Stimulated activated naive CD8-positive, alpha-beta T cell treated with anti-CD3 and anti-CD28 coated beads, Interleukin-15, Interleukin-2, amounts not matched to agents 100 U/mL and 50 U/mL, for 24 hours (primary cell): ENCODE measurements around the gene PTPN14.

Experiments
- ATAC-seq: fragments of 150-1000 bp; cut with Tn5 transposase; one replicate; pipeline ENCODE4 v1.10.0; 2021
- DNase-seq: peaks from one replicate; pipeline ENCODE4 v3.0.0; 2021

PTPN14 gene

DNA sequence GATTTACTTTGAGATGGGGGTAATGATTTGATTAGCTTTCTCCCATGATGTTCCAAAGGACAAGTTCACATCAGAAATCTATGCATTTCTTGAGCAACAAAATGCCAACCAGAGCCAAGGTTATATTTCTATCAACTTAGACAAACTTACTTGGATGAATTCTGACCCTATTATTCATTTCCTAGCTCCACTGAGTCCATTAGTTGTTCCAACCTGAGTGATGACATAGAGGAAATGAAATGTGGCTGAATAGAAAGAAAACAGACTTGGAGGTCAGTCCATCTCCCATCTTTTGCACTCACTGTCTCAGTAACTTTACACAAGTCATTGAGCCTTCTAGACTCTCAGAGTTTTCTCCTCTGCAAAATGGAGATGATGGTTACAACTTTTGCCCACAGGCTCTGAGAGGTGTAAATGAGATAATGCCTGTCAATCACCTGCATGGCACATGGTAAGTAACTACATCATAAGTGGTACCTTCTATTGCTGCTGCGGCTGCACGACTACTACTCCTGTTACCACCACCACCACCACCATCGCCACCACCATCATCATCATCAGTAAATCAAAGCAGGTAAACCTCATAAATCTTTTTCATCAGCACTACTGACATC is 98.2 kb downstream of the PTPN14 start:
- no peak for DNase-seq

DNA sequence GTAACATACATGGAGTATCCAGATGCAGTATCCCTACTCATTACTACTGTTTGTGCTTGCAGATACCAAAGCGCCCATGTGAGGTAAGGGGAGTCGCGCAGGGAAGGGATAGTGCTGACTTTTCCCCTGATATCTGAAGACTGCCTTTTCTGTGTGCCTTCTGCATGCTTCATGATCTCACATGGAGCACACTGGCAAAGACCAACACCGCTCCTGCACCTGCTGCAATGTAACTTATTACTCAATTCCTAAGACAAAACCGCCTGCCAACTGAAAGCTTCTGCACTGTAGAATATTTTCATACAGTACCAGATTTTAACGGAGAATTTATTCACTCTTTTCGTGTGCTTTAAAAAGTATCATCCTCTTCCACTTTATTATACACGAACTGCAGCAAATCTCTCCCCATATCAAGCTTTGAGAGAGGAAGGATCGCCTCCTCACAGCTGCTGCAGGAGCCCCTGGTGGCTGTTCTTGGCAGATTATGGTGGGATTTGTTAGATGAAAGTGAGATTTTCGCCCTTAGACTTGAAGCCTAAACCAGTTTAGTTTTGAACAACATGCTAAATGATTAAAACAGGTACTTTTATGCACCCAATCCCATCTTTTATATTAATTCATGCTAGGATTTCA is 99.1 kb downstream of the PTPN14 start:
- ATAC-seq (no peak), DNase-seq (no peak)

More for the DNA sequence above, 98.2 kb downstream of the PTPN14 start:
- ATAC-seq: no peak

DNA sequence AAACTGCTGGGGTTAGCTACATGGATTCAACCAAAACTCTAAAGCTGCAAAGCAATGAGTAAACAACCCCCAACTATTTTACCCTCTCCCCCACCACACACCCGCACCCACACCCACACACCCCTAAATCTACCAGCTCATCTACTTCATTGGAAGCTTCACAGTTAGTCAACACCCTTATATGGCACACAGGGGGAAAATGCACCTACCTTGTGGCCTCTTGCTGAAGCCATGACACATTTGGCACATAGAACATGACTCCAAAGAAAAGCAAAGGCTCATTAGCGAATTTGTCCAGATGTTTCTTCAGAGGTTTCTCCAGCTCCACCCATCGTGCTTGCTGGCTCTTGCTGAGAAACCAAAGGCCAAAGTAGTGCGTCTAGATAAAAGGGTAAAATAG is 99.8 kb downstream of the PTPN14 start:
- peak; percentile 86 for ATAC-seq
- peak; percentile 27 for DNase-seq

GRCh38 chr1:214449371-214449770 is 102.0 kb downstream of the PTPN14 start:
- no peak for ATAC-seq
- no peak for DNase-seq

DNA sequence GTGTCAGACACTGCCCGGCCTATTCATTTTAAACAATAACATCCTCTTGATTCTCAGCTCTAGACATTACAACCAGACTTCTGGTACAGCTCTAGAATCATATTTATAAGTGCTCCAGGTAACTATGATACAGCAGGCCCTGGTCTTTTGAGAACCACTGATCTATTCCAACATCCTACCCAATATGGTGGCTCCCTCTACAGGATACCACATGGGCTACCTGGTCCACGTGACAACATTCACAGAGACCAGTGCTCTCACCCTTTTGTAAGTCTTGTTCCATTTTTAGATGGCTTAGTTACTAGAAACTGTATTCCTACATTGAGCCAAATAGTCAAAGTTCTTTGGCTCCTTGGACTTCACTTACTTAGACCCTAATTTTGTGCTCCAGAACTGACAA is 102.9 kb downstream of the PTPN14 start:
- no peak for ATAC-seq
- no peak for DNase-seq

DNA sequence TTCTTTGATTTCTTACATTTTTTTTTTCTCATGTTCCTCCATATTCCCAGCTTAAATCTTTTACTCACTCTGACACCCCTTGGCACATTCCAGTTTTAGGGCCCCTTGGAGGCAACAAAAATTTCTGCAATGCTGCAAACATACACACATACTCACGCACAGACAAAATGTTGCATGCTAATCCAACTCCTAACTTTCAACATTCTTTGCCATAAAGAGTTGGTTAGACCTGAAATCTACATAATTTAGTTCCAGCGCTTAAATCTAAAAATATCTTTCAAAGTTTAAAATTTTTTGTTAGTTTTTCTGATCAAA is 103.9 kb downstream of the PTPN14 start:
- DNase-seq: no peak
- no peak for ATAC-seq

DNA sequence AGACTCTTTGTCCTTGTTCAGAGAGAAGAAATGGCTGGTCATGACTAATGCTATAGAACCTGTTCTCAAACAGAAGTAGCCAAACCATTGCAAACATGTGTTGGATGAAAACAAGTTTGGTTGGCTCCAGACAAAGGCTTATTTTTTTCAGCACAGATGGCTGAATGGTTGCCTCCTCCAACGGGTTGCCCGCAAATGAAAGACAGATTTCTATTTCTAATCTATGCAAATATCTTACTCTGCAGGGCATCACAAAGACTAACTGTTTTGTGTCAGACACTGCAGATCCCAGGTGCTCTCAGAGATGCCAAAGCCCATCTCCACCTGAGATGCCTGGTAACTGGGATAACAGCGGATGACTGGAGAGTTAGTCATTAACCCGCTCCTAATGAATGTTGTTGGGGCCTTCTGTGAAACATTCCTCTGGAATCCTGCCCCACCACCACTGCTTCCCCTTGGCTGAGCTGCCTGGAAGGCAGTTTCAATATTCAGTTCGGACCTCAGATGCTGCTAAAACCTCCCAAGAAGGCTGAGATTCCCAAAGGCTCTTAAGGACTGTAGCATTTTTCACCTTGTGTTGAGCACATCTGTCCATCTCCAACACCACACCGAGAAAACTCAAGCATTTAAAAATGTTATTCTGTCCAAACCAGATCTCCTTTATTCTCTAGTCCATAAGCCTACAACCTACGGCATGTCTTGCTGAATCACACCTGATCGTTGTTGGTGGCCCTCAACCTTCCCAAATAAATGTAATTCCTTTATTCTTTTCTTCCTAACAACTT is 104.4 kb downstream of the PTPN14 start:
- DNase-seq (no peak), ATAC-seq (peak; percentile 14)

GRCh38 chr1:214445831-214446614 is 105.4 kb downstream of the PTPN14 start:
- ATAC-seq (peak; percentile 70), DNase-seq (no peak)

- DNase-seq (no peak), ATAC-seq (no peak)
Observed at GRCh38 chr1:214445199-214445598, 106.2 kb downstream of the PTPN14 start.

GRCh38 chr1:214444182-214444939 is 107.0 kb downstream of the PTPN14 start:
- DNase-seq: no peak
- ATAC-seq: no peak

GRCh38 chr1:214441119-214441518 is 110.3 kb downstream of the PTPN14 start:
- DNase-seq: no peak
- peak; percentile 62 for ATAC-seq

DNA sequence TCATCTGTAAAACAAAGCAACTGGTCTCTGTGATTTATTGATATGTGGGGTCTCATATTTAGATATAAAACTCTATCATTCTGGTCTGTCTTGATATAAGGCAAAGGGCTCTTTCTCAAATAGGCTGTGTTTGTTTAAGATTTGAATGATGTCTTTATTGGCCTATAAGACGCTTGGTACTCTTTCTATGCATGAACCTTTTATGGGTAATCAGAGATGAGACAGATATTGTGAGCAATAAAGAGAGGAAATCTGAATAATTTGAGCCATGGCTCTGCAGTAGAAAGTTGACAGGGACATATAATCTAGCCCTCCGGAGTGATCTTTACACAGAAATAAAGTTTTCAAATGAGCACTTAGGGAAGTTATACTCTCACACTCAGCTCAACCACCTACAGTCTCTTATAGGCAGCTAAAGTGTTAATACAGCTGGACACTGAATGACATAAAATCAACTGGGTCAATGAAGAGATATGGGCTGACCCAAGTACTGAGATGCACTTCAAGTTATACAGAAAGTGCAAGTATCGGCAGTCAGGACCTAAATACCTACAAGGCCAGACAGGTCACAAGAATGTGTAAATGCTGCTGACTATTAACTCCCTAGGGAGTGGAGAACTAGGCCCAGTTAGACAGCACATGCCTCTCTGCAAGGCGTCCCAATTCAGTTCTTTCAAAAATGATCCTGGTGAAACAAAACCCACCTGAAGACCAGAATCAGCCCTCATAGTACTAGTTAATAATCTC is 111.0 kb downstream of the PTPN14 start:
- DNase-seq (no peak), ATAC-seq (no peak)

DNA sequence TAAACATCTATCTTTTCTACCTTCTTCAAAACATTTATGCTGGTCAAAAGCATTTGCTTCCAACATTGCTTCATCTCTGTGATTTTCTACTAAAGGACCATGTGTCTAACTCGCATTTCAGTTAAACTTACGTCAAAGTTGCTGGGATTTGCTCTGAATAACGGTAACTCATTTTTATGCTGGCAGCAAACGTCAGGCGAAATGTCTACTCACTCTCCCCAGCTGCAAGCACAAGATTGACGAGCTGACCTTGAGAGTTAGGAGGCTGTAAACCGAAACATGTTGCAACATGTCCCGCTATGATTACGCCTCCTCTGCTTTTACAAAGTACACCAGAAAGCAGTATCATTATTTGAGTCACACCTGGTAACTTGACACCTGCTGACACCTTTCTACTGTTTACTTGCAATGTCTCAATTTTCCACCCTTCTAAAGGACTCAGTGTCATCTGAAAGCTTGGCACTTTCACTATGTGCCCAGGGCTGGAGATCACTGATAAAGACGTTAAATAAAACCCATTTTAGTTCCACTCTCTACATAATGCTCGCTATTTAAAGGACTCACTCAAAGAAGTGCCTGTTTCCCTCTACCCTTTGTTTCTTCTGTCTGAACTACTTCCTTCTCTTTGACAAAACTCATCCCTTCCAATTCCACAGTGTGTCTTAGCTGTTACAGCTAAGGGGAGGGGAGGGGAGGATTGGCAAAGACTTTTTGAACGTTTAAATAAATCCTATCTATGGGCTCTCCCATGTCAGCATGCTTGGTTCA is 111.9 kb downstream of the PTPN14 start:
- peak; percentile 86 for ATAC-seq
- DNase-seq: peak; percentile 35

GRCh38 chr1:214438530-214438929 is 112.9 kb downstream of the PTPN14 start:
- ATAC-seq (no peak), DNase-seq (no peak)

- DNase-seq (no peak), ATAC-seq (no peak)
Observed at GRCh38 chr1:214438075-214438474, 113.3 kb downstream of the PTPN14 start.

- DNase-seq (no peak), ATAC-seq (no peak)
Observed at GRCh38 chr1:214435867-214436266, 115.5 kb downstream of the PTPN14 start.

DNA sequence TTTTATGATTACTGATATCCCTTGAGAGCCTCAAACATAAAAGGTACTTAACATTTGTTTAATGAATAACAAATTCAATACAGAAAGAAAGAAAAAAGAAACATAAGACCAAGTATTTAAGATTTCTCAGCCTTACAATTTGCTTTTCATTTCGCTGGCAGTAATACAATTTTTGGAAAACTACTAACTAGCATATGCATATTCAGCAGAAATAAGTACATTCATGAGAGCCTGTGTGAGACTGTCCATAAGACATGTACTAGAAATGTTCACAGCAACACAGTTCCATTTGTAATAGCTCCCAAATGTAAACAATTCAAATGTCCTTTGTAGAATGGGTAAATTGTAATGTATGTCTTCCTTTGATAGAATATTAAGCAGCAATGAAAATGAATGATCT is 119.2 kb downstream of the PTPN14 start:
- DNase-seq (no peak), ATAC-seq (no peak)

DNA sequence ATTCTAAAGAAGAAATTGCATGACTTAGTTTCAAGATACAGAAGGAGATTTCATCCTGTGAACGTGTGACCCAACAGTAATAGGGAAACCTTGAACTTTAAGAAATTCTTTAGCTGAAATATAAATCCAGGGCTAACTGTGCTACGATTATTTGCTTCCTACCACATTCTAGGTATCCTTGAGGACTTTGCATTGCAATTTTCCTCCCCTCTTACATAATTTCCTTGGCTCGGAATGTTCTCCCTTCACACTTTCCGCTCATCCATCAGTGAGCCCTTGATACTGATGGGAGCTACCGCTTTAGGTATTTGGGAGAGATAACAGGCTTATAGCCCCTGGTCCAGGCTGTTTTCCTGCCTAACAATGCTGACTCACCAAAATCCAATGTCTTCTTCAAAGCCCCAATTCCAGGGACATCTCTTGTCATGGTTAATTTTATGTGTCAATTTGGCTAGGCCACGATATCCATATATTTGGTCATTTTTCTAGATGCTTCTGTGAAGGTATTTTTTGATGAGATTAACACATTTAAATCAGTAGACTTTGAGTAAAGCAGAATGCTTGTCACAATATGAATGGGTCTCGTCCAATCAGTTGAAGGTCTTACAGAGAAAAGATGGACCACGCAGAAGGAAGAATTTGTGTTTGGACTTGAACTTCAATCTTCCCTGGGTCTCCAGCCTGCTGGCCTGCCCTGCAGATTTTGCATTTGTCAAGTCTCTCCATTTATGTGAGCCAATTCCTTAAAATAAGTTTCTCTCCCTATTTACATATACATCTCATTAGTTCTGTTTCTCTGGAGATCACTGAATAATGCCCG is 121.2 kb downstream of the PTPN14 start:
- no peak for DNase-seq
- ATAC-seq: no peak

- ATAC-seq (peak; percentile 100), DNase-seq (peak; percentile 59)
Observed at GRCh38 chr1:214427871-214428277, 123.5 kb downstream of the PTPN14 start.

DNA sequence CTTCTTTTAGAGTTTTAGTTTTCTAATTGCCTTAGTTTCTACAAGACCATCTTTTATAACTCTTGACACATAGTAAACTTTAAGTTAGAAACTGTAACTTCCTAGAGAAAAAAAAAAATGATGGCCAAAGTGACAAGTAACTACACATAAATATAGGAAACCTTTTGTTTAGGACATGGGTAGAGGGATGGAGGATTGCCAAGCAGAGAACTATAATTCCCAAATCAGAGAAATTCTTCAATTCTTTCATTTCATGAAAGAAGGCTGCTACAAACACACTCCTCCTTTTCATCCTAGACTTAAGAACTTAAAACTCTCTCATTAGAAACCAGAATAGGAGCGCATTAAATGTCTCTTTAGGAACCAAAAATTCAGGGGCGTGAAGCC is 125.0 kb downstream of the PTPN14 start:
- ATAC-seq: no peak
- DNase-seq: no peak
